ENCODE results near the gene ACTR10. TPM values are rescaled to one million over a fixed set of nuclear protein-coding genes. Genes with fewer than 3 reads are reported as not detected.

The ACTR10 gene
- total RNA-seq, 1 donor from 2014 or later: 55.7 TPM

- peak overlapping the region; percentile 45 for H3K4me3 Mint-ChIP-seq
- no peak overlapping the region for H3K27ac Mint-ChIP-seq (ENCODE audit: unreplicated experiment)
- H3K27me3 Mint-ChIP-seq (ENCODE audit: low read depth): peaks cover 4% of the 10 kb centered on the region
- no peaks in the 10 kb centered on the region for H3K36me3 Mint-ChIP-seq (ENCODE audit: low read depth)
- H3K4me1 Mint-ChIP-seq: peaks cover 25% of the 10 kb centered on the region
- H3K9me3 Mint-ChIP-seq: no peaks in the 10 kb centered on the region
- TF ChIP-seq, protein P1, sequence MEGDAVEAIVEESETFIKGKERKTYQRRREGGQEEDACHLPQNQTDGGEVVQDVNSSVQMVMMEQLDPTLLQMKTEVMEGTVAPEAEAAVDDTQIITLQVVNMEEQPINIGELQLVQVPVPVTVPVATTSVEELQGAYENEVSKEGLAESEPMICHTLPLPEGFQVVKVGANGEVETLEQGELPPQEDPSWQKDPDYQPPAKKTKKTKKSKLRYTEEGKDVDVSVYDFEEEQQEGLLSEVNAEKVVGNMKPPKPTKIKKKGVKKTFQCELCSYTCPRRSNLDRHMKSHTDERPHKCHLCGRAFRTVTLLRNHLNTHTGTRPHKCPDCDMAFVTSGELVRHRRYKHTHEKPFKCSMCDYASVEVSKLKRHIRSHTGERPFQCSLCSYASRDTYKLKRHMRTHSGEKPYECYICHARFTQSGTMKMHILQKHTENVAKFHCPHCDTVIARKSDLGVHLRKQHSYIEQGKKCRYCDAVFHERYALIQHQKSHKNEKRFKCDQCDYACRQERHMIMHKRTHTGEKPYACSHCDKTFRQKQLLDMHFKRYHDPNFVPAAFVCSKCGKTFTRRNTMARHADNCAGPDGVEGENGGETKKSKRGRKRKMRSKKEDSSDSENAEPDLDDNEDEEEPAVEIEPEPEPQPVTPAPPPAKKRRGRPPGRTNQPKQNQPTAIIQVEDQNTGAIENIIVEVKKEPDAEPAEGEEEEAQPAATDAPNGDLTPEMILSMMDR (conservative IDR thresholded peaks at IDR 0.05): no peak
- DNase-seq (ENCODE audit: low read depth, low spot score): no peak
Measured at GRCh38 chr14:58198086-58198485, 1.9 kb upstream of the ACTR10 start.

DNA sequence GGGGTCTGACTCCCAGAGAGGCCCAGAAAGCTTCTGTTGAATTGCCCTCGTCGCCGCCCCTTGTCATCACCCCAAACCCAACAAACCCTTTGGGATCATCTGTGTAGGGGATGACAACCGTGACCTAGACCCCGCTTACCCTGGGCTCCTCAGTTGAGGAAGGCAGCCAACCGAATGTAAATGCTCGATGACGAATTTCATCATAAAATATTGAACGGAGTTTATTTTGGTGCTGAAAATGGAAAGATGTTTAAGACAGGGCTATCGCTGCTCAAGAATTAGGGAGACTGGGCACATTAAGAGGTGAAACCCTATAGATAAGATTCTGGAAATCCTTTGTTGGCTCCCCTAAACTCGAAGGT, 512 bp downstream of the ACTR10 start:
- Mint-ChIP-seq H3K27ac (ENCODE audit: unreplicated experiment) (peak overlapping the region; percentile 96), H3K36me3 (ENCODE audit: low read depth) (no peaks in the 10 kb centered on the region), H3K27me3 (ENCODE audit: low read depth) (peaks cover 4% of the 10 kb centered on the region), H3K4me1 (peaks cover 25% of the 10 kb centered on the region), H3K4me3 (peak overlapping the region; percentile 98), H3K9me3 (no peaks in the 10 kb centered on the region)
- TF ChIP-seq, protein P1 (conservative IDR thresholded peaks at IDR 0.05): no peak
- no peak for DNase-seq (ENCODE audit: low read depth, low spot score)

DNA sequence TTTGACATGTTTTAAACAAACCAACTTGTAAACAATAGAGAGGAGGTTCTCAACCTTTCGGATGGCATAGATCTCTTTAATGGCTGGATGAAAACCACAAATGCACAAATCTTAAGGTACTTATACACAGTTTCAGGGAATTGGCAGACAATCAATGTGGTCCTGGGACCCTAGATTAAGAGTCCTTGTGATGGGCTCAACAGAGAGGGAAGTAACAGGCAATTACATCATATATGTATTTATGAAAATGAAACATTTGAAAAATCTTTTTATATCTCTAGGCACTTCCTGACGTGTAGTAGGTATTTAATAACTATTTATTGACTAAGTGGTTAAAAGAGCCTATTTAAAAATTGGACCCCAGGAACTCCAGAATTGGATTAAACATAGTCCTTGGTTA, 897 bp downstream of the ACTR10 start:
- no peak for DNase-seq (ENCODE audit: low read depth, low spot score)
- peaks cover 25% of the 10 kb centered on the region for H3K4me1 Mint-ChIP-seq
- H3K9me3 Mint-ChIP-seq: no peaks in the 10 kb centered on the region
- H3K36me3 Mint-ChIP-seq (ENCODE audit: low read depth): no peaks in the 10 kb centered on the region
- TF ChIP-seq, protein P1 (conservative IDR thresholded peaks at IDR 0.05): no peak
- H3K4me3 Mint-ChIP-seq: peak overlapping the region; percentile 98
- peak overlapping the region; percentile 96 for H3K27ac Mint-ChIP-seq (ENCODE audit: unreplicated experiment)
- peaks cover 2% of the 10 kb centered on the region for H3K27me3 Mint-ChIP-seq (ENCODE audit: low read depth)

DNA sequence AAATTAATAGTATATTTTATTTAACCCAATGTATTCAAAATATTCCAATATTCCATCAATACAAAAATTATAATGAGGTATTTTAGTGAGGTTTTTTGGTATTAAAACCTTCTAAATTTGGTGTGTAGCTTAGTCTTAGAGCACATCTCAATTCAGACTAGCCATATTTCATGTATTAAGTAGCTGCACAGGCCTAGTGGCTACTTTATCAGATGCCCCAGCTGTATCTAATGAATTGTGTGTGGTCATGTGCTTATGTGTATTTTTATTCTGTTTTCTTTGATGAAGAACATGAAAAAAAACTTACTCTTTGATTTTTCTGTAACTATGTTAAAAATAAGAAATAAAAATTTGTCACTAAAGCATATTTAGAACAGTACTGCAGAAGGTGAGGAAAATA, 13.2 kb downstream of the ACTR10 start:
- H3K36me3 Mint-ChIP-seq (ENCODE audit: low read depth): peaks cover 18% of the 10 kb centered on the region
- no peak overlapping the region for H3K27ac Mint-ChIP-seq (ENCODE audit: unreplicated experiment)
- TF ChIP-seq, protein P1 (conservative IDR thresholded peaks at IDR 0.05): no peak
- H3K27me3 Mint-ChIP-seq (ENCODE audit: low read depth): no peaks in the 10 kb centered on the region
- H3K9me3 Mint-ChIP-seq: peaks cover 3% of the 10 kb centered on the region
- no peak for DNase-seq (ENCODE audit: low read depth, low spot score)
- no peaks in the 10 kb centered on the region for H3K4me1 Mint-ChIP-seq
- H3K4me3 Mint-ChIP-seq: no peak overlapping the region

- Mint-ChIP-seq H3K27me3 (ENCODE audit: low read depth) (no peaks in the 10 kb centered on the region), H3K4me3 (no peak overlapping the region), H3K27ac (ENCODE audit: unreplicated experiment) (no peak overlapping the region), H3K9me3 (peaks cover 3% of the 10 kb centered on the region), H3K36me3 (ENCODE audit: low read depth) (peaks cover 18% of the 10 kb centered on the region), H3K4me1 (no peaks in the 10 kb centered on the region)
- DNase-seq (ENCODE audit: low read depth, low spot score): no peak
- TF ChIP-seq, protein P1 (conservative IDR thresholded peaks at IDR 0.05): no peak
Measured at GRCh38 chr14:58215191-58215914, 15.4 kb downstream of the ACTR10 start.
